ENCODE measurements around the gene ALKBH2.
"Not testable (repeated sequence)": the region's sequence is repeated elsewhere in the genome, so short reads cannot be mapped to it uniquely, and the experiment has no call there.

ALKBH2 gene

DNA sequence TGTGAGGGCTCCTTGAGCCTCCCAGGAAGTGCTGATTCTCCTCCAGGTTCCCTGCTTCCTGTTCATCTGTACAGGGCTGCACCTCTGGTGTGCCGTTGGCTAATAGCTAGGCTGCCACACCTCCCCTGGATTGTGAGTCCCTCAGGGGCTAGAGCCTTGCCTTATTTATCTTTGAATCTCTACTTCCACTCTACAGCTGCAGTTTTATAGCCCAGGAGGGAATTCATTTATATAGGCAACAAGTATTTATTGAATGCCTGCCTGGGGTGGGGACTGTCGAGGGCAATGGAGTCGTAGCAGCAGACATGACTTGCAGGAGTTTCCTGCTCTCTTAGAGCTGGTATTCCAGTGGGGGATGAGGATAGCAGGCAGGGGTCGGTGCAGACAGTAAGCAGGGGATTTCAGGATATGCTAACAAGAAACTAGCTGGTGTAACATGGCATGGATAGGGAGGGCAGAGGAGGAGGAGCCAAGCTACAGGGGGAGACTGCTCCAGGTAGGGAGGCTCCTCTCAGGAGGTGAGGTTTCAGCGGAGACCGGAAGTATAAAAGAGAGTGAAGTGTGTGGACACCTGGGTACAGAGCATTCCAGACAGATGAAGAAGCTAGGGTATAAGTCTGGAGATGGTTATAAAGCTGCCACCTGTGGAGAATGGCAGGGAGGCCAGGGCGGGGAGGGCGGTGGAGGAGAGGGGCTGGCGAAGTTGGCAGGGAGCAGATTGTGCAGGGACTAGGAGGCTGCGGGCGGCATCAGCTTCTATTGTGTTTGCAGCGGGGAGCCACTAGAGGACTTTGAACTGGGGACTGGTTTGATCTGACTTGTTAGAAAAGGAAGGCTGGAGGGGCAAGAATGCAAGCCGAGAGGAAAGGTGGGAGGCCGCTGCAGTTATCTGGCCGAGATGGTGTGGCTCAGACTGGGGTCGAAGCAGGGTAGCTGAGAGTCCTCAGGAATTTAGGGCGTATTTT, 23.7 kb downstream of the ALKBH2 start:
- no peak for DNase-seq (ENCODE audit: low read depth in 3 of 3)

DNA sequence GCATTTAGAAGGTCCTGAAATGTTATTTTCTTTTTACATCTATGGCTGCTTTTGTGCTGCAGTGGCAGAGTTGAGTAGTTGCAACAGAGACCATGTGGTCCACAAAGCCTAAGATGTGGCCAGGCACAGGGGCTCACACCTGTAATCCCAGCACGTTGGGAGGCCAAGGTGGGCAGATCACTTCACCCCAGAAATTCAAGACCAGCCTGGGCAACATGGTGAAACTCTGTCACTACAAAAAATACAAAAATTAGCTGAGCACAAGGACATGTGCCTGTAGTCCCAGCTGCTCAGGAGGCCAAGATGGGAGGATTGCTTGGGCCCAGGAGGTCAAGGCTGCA, 27.4 kb downstream of the ALKBH2 start:
- no peak for DNase-seq (ENCODE audit: low read depth in 3 of 3)

DNA sequence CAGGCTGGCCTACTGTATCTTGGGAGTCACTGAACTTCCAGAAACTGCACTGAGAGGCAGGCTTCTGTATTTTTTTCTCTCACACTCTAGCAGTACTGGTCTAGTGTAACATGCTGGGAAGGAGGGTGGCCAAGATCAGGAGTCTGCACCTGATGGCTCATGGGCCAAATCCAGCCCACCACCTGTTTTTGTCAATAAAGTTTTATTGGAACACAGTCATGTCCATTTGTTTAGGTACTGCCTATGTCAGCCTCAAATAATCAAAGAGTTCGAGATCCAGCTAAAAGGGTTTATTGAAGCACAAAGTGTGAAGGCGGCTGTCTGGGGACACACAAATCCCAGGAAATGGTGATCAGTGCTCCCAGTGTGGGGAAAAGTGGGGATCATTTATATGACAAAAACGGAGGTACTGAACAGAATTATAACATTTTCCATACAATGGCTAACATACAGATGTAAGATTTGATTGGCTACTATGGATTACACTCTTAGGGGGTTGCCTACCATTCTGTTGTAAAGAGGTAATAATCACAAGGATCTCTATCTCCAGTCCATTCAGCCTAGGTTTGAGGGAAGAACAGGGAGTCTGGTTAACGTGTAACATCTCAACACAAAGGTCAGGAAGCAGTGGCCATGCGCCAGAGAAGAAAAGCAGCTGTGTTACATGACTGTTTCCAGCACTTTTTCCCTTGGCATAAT, 28.0 kb downstream of the ALKBH2 start:
- DNase-seq (ENCODE audit: low read depth in 3 of 3) = no peak

DNA sequence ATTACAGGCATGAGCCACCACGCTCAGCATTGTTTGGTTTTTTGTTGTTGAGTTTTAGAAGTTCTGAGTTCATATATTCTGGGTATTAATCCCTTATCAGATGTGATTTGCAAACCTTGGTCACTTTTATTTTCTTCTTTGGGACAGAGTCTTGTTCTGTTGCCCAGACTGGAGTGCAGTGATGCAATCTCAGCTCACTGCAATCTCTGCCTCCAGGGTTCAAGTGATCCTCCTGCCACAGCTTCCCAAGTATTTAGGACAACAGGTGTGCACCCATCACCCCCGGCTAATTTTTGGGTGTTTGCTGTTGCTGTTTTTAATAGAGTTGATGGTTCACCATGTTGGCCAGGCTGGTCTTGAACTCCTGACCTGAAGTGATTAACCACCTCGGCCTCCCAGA, 29.1 kb downstream of the ALKBH2 start:
- no peak for DNase-seq (ENCODE audit: low read depth in 3 of 3)

DNA sequence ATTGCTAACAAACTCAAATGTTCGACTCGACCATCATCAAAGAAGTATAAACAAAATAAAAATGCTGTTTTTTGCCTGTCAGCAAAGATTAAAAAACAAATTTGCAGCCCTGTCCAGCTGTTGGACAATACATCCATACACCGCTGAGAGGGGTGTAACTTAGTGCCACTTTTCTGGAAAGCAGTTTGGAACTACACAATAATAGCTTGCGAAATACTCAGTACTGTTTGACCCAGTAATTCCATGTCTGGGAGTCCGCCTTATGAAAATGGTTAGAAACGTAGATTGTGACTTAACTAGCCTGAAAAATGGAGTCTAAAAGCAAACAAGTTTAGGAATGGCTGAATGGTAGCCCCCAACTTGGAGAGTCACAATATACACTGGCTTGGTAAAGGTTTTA, 34.5 kb downstream of the ALKBH2 start:
- DNase-seq (ENCODE audit: low read depth in 3 of 3) = no peak

DNA sequence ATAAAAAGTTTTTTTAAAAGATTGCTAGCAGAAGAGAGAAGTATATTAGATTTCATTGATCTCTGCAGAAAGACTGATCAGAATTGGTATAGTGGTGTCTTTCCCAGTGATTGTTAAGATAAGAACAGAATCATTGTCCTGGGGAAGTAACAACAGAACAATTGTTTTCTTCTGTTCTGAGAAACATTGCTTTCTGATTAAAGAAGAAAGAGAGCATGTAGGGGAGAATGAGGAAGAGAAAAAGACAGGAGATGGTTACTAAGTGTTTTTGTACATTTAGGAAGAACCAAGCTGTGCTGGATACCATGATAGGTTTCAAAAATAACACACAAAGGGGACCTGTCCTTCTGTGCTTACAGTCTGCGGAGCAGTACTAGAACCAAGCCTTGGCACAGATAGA, 35.9 kb downstream of the ALKBH2 start:
- no peak for DNase-seq (ENCODE audit: low read depth in 3 of 3)

DNA sequence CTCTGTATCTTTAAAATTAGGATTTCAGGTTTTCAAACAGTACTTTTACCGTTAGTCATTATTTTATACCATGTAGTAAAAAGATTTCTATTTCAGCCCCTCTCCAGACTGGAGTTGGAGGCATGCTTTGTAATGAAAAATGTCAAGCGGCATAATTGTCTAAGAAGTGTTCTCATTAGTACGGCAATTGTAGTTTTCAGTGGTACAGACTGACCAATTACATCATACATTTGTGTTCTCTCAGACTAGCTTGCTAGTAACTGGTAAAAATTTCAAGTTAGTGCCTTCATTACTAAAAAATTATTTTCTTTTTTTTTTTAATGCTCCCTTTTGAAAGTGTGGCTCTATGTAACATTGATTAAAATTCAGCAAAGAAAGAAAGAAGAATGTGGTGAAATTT, 36.4 kb downstream of the ALKBH2 start:
- DNase-seq (ENCODE audit: low read depth in 3 of 3) = no peak

DNA sequence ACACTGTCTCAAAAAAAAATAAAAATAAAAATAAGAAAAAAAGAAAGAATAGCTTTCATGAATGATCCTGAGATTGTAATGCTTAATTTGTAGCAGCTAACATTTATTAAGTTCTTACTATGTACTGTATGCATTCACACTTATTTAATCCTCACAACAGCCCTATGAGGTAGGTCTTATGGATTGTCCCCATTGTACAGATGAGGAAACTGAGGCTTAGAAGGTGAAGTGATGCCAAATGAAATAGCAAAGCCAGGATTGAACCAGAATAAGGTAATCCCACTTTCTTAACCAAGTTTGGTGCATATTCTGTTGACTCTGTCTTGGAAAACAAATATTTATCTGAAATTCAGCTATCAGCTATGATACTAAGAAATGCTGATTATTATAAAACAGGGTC, 38.8 kb downstream of the ALKBH2 start:
- no peak for DNase-seq (ENCODE audit: low read depth in 3 of 3)

DNA sequence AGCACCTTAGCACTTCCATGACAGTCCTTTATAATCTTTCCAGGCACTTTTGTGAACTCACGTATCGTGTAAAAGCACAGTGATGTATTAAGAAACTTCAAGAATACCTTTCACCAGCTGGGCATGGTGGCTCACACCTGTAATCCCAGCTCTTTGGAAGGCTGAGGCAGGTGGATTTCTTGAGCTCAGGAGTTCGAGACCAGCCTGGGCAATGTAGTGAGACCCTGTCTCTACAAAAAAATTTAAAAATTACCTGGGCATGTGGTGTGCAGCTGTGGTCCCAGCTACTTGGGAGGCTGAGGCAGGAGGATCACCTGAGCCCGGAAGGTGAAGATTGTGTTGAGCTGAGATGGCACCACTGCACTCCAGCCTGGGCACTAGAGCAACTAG, 39.2 kb downstream of the ALKBH2 start:
- not testable (repeated sequence) for DNase-seq (ENCODE audit: low read depth in 3 of 3)

DNA sequence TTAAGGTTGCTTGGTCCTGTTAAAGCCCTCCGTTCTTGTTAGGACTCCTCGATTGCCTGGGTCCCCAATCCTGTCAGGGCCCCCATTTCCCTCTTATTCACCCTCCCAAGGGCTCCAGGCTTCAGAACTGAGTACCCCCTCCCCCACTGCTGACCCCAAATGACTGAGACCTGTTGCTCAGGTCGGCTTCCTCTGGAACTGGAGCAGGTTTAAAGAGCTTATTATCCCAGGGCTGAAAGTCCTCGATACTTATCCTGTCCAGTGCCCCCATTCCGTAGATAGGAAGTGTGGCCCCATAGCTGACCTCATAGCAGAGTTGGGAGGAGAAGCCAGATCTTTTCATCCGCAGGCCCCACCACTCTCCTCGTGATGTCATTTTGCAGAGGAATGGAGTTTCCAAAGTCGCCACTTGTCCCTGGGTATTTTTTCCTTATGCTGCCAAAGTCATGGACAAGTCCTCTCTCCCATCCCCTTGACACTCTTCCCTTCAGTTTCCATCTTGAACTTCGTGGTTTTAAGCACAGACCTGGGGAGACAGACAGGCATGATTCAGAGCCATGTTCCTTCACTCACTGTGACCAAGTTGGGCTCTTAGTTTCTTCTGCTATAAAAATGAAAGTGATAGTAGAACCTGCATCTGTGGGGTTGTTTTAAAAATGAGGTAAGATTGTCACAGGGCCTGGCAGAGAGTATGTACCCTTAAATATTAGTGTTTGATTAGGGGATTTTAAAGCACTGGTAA, 39.7 kb downstream of the ALKBH2 start:
- DNase-seq (ENCODE audit: low read depth in 3 of 3) = peak; percentile 2 to 11 (median 10)

DNA sequence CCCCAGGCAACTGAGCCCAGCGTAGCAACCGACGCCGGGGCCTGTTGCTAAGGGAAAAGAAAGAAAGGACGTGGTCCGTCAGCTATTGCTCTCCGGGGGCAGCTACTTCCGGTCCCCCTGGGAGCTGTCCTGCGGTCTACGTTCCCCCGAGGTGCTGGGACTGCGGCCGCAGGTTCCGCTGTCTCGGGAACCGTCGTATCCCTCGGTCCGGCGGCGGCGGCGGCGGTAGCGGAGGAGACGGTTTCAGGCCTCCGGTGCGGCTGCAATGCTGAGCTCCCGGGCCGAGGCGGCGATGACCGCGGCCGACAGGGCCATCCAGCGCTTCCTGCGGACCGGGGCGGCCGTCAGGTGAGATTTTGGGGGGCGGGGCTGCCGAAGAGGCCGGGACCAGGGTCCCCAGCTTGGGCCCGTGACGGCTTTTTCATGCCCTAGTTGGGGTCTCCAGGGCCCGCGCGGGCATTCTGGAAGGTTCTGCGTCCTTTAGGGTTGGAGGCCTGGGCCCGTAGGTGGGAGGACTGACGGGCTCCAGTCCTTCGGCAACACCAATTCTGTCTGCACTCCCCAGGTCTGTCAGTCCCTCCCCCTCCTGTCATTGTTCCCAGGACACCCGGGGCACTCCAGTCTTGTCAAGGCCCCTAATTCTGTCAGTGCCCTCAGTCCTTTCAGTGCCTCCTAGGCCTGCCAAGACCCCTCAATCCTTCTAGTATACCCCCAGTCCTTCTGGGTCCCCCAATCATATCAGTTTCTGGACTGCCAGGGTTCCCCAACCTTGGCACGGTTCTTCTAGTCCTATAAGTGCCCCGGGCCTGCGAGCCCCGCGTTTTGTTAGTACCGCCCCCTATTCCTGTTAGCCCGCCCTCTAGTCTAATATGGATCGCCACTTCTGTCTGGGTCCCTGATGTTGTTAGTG, 40.6 kb downstream of the ALKBH2 start, which contains the start of gene USP30:
USP30 (plus strand) TSS at position 163 of the 910 bp plus-strand sequence; CDS start at position 266, 103 bp downstream.
- DNase-seq (ENCODE audit: low read depth in 3 of 3) = peak; percentile 65 to 70 (median 68)

DNA sequence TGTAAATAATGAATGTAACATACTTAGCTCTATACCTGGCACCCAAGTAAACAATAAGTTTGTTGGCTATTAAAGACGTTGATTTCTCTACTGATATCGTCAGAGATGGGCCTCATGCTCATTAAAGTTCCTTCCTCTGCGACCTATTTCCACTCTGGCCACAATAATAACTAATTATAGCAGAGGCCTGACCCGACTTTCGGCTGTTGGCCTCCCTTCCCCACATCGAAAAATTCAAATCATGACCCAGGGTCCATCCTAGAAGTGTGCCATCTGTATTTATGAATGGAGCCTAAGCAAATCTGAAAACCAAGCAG, 41.2 kb downstream of the ALKBH2 start:
- no peak for DNase-seq (ENCODE audit: low read depth in 3 of 3)

DNA sequence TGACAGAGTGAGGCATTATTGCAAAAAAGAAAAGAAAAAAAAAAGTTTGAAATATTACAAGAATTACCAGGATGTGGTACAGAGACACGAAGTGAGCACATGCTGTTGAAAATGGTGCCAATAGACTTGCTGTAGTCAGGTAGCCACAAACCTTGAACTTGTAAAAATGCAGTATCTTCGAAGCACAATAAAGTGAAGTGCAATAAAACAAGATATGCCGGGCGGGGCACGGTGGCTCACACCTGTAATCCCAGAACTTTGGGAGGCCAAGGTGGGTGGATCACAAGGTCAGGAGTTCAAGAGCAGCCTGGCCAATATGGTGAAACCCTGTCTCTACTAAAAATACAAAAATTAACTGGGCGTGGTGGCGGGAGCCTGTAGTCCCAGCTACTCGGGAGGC, 43.5 kb downstream of the ALKBH2 start:
- not testable (repeated sequence) for DNase-seq (ENCODE audit: low read depth in 3 of 3)

DNA sequence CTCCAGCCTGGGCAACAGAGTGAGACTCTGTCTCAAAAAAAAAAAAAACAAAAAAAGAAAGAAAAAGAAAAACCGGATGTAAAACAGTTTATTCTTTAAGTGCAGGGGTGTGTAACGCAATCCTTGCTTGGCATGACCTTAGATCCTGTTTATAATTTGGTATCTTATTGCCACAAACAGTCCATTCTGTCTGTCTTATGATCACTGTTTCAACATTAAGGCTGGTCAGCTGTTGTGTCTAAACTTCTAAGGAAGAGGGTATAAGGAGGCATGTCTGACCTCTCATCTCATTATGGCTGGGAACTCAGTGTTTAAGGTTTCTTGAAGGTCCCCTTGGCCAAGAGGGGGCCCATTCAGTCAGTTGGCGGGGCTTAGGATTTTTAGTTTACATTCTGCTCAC, 44.6 kb downstream of the ALKBH2 start:
- not testable (repeated sequence) for DNase-seq (ENCODE audit: low read depth in 3 of 3)

DNA sequence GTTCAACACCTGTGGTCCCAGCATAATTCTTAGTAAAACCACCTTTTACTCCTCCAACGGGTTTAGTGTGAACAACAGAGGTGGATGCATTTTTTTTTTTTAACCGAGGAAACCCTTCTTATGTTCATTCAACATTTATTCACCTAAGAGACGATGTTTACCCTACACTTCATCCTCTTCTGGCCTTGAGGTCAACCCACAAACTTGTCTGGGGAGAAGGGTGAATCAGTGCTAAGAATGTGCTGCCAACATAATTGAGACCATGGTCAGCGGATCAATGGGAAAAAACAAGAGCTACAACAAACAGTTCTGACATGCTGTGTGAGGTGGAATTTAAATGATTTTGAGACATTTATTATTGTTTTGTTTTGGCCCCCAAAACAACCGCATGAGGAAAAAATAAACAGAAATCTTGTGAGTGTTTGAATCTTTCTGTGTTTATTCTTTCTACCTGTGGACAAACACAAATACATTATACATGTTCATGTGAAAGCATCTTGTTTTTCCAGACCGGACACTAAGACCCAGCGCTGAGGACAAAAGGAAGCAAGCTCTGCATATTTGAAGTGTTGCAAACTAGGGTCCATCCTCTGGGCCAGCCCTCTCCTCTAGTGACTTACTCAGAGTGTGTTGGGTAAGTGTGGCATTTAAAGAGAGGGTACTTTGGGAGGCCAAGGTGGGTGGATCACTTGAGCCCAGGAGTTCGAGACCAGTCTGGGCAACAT, 46.0 kb downstream of the ALKBH2 start:
- DNase-seq (ENCODE audit: low read depth in 3 of 3) = no peak

DNA sequence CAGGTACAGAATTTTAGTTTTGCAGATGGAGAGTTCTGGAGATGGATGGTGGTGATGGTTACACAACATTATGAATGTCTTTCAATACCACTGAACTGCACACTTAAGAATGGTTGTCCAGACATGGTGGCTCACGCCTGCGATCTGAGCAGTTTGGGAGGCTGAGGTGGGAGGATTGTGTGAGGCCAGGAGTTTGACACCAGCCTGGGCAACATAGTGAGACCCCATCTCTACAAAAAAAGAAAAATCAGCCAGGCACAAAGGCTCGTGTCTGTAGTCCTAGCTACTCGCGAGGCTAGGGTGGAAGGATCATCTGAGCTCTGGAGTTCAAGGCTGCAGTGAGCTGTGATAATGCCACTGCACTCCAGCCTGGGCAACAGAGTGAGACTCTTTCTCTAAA, 49.0 kb downstream of the ALKBH2 start:
- DNase-seq (ENCODE audit: low read depth in 3 of 3) = no peak

Data from stimulated activated CD4-positive, alpha-beta T cell treated with anti-CD3 and anti-CD28 coated beads, TNF-alpha, amount 100 ng/mL, for 4 hours (primary cell).